Measurements from ENCODE around the gene CACNA1G. TPM values are rescaled to one million over a fixed set of nuclear protein-coding genes. Genes with fewer than 3 reads are reported as not detected.

The CACNA1G gene
- total and polyA plus RNA-seq, 4 donors: under 0.01 to 0.14 (median 0.01) TPM; not detected in 1

DNA sequence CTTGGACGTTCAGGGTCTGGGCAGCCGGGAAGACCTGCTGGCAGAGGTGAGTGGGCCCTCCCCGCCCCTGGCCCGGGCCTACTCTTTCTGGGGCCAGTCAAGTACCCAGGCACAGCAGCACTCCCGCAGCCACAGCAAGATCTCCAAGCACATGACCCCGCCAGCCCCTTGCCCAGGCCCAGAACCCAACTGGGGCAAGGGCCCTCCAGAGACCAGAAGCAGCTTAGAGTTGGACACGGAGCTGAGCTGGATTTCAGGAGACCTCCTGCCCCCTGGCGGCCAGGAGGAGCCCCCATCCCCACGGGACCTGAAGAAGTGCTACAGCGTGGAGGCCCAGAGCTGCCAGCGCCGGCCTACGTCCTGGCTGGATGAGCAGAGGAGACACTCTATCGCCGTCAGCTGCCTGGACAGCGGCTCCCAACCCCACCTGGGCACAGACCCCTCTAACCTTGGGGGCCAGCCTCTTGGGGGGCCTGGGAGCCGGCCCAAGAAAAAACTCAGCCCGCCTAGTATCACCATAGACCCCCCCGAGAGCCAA, 65.6 kb downstream of the CACNA1G start:
- H3K9ac ChIP-seq (ENCODE audit: low read depth in 1 of 2, low read length in 2 of 2): no peak overlapping the region
- no peaks in the 10 kb centered on the region for H3K27me3 ChIP-seq (ENCODE audit: control insufficient read depth in 4 of 4, insufficient read depth in 4 of 4, low read length in 3 of 4)

More for the DNA sequence above, 65.6 kb downstream of the CACNA1G start:
- peak; percentile 57 for DNase-seq (ENCODE audit: low spot score)
- Histone ChIP-seq H3K9me3 (ENCODE audit: control insufficient read depth in 4 of 4, low read length in 3 of 4) (no peaks in the 10 kb centered on the region), H3K4me3 (ENCODE audit: low read depth in 1 of 3, low read length in 3 of 3) (no peak overlapping the region), H3K27ac (ENCODE audit: low read depth in 1 of 2, low read length in 2 of 2) (no peak overlapping the region), H3K4me1 (ENCODE audit: control insufficient read depth in 4 of 4, insufficient read depth in 4 of 4, low read length in 3 of 4) (peaks cover 5 to 22% (median 13%) of the 10 kb centered on the region in 4 donors), H3K36me3 (ENCODE audit: control insufficient read depth in 4 of 4, insufficient read depth in 3 of 4, low read depth in 1 of 4, low read length in 3 of 4) (no peaks in the 10 kb centered on the region)
- WGBS: 69% methylated on average over 19 of the region's 19 CpGs
- TF ChIP-seq JUND (IDR thresholded peaks at IDR 0.05): no peak
- TF ChIP-seq SP1 (IDR thresholded peaks at IDR 0.05): no peak
- TF ChIP-seq, protein P1, sequence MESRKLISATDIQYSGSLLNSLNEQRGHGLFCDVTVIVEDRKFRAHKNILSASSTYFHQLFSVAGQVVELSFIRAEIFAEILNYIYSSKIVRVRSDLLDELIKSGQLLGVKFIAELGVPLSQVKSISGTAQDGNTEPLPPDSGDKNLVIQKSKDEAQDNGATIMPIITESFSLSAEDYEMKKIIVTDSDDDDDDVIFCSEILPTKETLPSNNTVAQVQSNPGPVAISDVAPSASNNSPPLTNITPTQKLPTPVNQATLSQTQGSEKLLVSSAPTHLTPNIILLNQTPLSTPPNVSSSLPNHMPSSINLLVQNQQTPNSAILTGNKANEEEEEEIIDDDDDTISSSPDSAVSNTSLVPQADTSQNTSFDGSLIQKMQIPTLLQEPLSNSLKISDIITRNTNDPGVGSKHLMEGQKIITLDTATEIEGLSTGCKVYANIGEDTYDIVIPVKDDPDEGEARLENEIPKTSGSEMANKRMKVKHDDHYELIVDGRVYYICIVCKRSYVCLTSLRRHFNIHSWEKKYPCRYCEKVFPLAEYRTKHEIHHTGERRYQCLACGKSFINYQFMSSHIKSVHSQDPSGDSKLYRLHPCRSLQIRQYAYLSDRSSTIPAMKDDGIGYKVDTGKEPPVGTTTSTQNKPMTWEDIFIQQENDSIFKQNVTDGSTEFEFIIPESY (IDR thresholded peaks at IDR 0.05): no peak
- TF ChIP-seq, protein P2, sequence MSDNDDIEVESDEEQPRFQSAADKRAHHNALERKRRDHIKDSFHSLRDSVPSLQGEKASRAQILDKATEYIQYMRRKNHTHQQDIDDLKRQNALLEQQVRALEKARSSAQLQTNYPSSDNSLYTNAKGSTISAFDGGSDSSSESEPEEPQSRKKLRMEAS (IDR thresholded peaks at IDR 0.05): no peak
- TF ChIP-seq GABPA (IDR thresholded peaks at IDR 0.05 in 1 of 2, conservative IDR thresholded peaks at IDR 0.05 in 1 of 2): no peak
- TF ChIP-seq RAD21 (IDR thresholded peaks at IDR 0.05): peak; percentile 62 to 79
- no peak for TF ChIP-seq FOXA2 (IDR thresholded peaks at IDR 0.05)
- TF ChIP-seq, protein P3, sequence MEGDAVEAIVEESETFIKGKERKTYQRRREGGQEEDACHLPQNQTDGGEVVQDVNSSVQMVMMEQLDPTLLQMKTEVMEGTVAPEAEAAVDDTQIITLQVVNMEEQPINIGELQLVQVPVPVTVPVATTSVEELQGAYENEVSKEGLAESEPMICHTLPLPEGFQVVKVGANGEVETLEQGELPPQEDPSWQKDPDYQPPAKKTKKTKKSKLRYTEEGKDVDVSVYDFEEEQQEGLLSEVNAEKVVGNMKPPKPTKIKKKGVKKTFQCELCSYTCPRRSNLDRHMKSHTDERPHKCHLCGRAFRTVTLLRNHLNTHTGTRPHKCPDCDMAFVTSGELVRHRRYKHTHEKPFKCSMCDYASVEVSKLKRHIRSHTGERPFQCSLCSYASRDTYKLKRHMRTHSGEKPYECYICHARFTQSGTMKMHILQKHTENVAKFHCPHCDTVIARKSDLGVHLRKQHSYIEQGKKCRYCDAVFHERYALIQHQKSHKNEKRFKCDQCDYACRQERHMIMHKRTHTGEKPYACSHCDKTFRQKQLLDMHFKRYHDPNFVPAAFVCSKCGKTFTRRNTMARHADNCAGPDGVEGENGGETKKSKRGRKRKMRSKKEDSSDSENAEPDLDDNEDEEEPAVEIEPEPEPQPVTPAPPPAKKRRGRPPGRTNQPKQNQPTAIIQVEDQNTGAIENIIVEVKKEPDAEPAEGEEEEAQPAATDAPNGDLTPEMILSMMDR (IDR thresholded peaks at IDR 0.05; ENCODE audit: low read depth, low read length, missing input control): peak; percentile 51
- TF ChIP-seq EGR1 (IDR thresholded peaks at IDR 0.05; ENCODE audit: low read depth in 2 of 2): no peak
- no peak for TF ChIP-seq NR2F2 (IDR thresholded peaks at IDR 0.05)
- TF ChIP-seq YY1 (IDR thresholded peaks at IDR 0.05): no peak
- no peak for TF ChIP-seq HNF4G (IDR thresholded peaks at IDR 0.05)
- TF ChIP-seq TAF1 (conservative IDR thresholded peaks at IDR 0.05): no peak
- TF ChIP-seq, protein P4, sequence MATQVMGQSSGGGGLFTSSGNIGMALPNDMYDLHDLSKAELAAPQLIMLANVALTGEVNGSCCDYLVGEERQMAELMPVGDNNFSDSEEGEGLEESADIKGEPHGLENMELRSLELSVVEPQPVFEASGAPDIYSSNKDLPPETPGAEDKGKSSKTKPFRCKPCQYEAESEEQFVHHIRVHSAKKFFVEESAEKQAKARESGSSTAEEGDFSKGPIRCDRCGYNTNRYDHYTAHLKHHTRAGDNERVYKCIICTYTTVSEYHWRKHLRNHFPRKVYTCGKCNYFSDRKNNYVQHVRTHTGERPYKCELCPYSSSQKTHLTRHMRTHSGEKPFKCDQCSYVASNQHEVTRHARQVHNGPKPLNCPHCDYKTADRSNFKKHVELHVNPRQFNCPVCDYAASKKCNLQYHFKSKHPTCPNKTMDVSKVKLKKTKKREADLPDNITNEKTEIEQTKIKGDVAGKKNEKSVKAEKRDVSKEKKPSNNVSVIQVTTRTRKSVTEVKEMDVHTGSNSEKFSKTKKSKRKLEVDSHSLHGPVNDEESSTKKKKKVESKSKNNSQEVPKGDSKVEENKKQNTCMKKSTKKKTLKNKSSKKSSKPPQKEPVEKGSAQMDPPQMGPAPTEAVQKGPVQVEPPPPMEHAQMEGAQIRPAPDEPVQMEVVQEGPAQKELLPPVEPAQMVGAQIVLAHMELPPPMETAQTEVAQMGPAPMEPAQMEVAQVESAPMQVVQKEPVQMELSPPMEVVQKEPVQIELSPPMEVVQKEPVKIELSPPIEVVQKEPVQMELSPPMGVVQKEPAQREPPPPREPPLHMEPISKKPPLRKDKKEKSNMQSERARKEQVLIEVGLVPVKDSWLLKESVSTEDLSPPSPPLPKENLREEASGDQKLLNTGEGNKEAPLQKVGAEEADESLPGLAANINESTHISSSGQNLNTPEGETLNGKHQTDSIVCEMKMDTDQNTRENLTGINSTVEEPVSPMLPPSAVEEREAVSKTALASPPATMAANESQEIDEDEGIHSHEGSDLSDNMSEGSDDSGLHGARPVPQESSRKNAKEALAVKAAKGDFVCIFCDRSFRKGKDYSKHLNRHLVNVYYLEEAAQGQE (IDR thresholded peaks at IDR 0.05): no peak

All from liver (tissue), 9 donors.